AG10803 (cell line): ENCODE measurements around the gene LDB2.

Source experiments
- DNase-seq: peaks from one replicate; pipeline ENCODE4 v3.0.0; 2010; ENCODE audit warnings: low read depth
- H3K4me3 ChIP-seq: 2 replicates; pipeline ENCODE4 v1.5.1; 2011; ENCODE audit warnings: mild to moderate bottlenecking, low read length, control low read depth
- TF ChIP-seq, protein P1 (sequence below): conservative IDR thresholded peaks from 2 replicates; pipeline ENCODE4 v1.5.1; 2011; ENCODE audit warnings: mild to moderate bottlenecking, low read length, control low read depth, inconsistent platforms

Gene LDB2

DNA sequence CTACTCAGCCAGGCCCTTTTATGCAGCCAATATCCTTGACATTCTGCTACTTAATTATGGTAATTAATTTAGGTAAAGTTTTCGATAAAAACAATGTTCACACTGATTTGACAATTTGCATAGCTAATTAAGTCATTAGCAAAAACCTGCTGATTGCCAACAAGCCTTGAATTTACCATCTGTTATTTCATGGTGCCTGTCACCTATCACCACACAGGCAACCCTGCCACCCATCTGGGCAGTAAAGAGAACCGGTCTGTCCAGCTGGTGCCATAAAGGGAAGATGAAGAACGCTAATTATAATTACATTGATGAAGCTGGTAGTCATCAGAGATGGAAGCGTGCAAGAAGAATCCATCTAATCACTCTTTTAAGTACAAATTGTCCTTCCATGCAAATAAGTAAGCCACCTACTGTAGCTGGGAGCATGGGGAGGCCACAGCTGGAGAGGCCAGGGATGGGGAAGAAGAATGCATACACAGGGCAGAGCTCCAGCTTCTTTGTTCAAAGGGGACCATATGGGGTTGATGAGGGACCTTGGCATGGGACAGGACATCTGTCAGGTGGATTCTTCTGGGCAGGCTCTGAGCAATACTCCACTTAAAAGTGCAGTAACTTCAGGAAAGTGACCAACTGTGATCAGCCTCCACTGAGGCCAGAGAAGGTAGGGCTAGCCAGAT, 394.9 kb downstream of the LDB2 start:
- DNase-seq: no peak
- H3K4me3 ChIP-seq: no peak overlapping the region
- TF ChIP-seq, protein P1, sequence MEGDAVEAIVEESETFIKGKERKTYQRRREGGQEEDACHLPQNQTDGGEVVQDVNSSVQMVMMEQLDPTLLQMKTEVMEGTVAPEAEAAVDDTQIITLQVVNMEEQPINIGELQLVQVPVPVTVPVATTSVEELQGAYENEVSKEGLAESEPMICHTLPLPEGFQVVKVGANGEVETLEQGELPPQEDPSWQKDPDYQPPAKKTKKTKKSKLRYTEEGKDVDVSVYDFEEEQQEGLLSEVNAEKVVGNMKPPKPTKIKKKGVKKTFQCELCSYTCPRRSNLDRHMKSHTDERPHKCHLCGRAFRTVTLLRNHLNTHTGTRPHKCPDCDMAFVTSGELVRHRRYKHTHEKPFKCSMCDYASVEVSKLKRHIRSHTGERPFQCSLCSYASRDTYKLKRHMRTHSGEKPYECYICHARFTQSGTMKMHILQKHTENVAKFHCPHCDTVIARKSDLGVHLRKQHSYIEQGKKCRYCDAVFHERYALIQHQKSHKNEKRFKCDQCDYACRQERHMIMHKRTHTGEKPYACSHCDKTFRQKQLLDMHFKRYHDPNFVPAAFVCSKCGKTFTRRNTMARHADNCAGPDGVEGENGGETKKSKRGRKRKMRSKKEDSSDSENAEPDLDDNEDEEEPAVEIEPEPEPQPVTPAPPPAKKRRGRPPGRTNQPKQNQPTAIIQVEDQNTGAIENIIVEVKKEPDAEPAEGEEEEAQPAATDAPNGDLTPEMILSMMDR: no peak

GRCh38 chr4:16498978-16499377, 399.5 kb downstream of the LDB2 start:
- DNase-seq: no peak
- TF ChIP-seq, protein P1: no peak
- H3K4me3 ChIP-seq: no peak overlapping the region

DNA sequence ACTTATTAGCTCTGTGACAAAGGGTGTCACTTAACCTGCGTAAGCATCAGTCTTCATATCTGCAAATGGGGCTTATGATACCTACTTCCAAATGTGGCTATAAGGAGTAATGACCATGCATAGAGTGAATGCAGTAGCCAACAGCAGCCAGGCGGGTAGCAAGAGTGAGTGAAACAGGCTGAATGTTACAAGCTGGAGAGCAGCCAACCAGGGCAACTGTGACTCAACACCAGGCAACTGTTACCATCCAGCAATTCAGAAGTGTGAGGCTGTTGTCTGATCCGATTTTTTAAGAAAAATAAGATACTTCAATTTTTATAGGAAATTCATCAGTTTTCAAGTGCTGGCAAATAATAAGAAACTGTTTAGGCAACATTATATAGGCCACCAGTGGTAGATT, 401.9 kb downstream of the LDB2 start:
- no peak overlapping the region for H3K4me3 ChIP-seq
- DNase-seq: peak; percentile 75
- TF ChIP-seq, protein P1: no peak; the same call in 1 of the 2 replicates

- TF ChIP-seq, protein P1: no peak
- no peak for DNase-seq
- H3K4me3 ChIP-seq: no peak overlapping the region
These were observed 405.6 kb downstream of the LDB2 start for GRCh38 chr4:16492872-16493271.

DNA sequence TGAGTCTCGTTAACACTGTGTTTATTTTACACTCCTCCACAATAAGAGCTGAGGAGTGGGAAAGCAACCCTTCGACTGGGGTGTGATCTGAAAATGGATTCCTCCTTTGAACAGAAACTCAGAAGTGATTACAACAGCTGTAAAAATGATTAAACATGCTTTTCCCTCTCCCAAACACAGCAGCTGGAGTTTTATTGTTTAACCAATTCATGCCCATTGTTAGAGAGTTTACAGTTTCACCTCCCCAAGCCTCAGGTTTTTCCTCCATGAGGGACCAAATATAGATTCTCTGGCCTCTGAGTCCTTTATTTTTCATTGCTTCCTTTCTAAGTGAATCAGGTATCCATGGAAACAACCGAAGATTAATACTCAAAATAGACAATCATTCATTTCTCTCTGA, 409.2 kb downstream of the LDB2 start:
- H3K4me3 ChIP-seq: no peak overlapping the region
- no peak for DNase-seq
- TF ChIP-seq, protein P1: no peak

DNA sequence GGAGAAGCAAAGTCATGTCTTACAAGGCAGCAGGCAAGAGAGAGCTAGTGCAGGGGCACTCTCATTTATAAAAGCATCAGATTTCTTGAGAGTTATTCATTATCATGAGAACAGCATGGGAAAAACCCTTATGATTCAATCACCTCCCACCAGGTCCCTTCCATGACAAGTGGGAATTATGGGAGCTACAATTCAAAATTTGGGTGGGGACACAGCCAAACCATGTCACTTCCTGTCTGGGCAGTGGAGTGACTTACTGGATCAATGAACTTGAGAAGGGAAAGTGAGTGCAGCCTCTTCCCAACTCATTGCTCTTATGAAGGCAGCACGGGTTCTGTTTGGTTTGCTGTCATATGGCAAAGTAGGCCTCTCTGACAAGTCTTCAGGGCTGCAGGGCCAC, 410.4 kb downstream of the LDB2 start:
- TF ChIP-seq, protein P1: no peak
- DNase-seq: no peak
- H3K4me3 ChIP-seq: no peak overlapping the region

DNA sequence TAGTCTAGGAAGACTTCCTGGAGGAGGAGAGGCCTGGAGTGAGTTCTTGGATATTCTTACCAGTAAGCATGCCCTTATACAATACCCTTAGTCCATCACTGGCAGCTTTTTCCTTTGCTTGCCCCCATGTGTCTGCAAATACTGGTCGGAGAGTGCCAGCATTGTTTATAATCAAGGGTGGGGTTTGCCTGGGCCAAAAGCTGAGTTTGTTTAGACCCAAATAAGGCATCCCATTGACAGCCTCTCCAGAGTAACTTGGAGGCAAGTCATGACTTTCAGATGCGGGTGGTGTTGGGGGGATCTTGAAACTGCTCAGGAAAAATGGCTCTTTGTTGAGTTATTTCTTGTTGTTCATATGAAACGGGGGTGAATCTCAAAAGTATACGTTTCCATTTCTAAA, 413.7 kb downstream of the LDB2 start:
- no peak overlapping the region for H3K4me3 ChIP-seq
- TF ChIP-seq, protein P1: no peak
- no peak for DNase-seq
